DMS114 treated with DMSO at 0.1 percent for 48 hours (cell line): ENCODE results near the gene POLD2.

Experiments used
- DNase-seq: peaks from one replicate; lab custom pipeline; 2025; ENCODE audit not compliant: unreplicated experiment; lab: John Stamatoyannopoulos, UW

POLD2 gene

GRCh38 chr7:44083796-44084195, 39.6 kb downstream of the POLD2 start:
- DNase-seq: no peak

GRCh38 chr7:44082541-44083207, 40.7 kb downstream of the POLD2 start:
- peak; percentile 99 for DNase-seq

- DNase-seq: no peak
Observed at GRCh38 chr7:44081266-44081748, 42.0 kb downstream of the POLD2 start.

GRCh38 chr7:44080686-44081265, 42.6 kb downstream of the POLD2 start:
- no peak for DNase-seq

- no peak for DNase-seq
Observed at GRCh38 chr7:44080118-44080517, 43.2 kb downstream of the POLD2 start.

- DNase-seq: no peak
Observed at GRCh38 chr7:44079331-44080021, 43.9 kb downstream of the POLD2 start.

GRCh38 chr7:44078521-44078920, 44.8 kb downstream of the POLD2 start:
- no peak for DNase-seq

GRCh38 chr7:44077681-44078091, 45.7 kb downstream of the POLD2 start:
- DNase-seq: no peak

GRCh38 chr7:44077061-44077460, 46.3 kb downstream of the POLD2 start:
- no peak for DNase-seq

- DNase-seq: no peak
Observed at GRCh38 chr7:44076101-44076895, 47.0 kb downstream of the POLD2 start.

GRCh38 chr7:44075296-44076075, 47.9 kb downstream of the POLD2 start:
- no peak for DNase-seq

GRCh38 chr7:44074349-44074695, 49.0 kb downstream of the POLD2 start:
- DNase-seq: no peak

GRCh38 chr7:44073664-44074348, 49.5 kb downstream of the POLD2 start:
- DNase-seq: no peak

GRCh38 chr7:44072364-44073231, 50.8 kb downstream of the POLD2 start:
- peak; percentile 62 for DNase-seq

- DNase-seq: no peak
Observed at GRCh38 chr7:44071726-44072363, 51.5 kb downstream of the POLD2 start.

- DNase-seq: no peak
Observed at GRCh38 chr7:44068054-44068453, 55.3 kb downstream of the POLD2 start.

- DNase-seq: no peak
Observed at GRCh38 chr7:44067064-44067951, 56.0 kb downstream of the POLD2 start.
